Astrocyte of the hippocampus (primary cell): Measurements from ENCODE around the gene UBXN10.

Experiments used
- DNase-seq: peaks from one replicate; pipeline ENCODE4 v3.0.0; 2011; ENCODE audit warnings: low read depth, low spot score

Gene UBXN10

DNA sequence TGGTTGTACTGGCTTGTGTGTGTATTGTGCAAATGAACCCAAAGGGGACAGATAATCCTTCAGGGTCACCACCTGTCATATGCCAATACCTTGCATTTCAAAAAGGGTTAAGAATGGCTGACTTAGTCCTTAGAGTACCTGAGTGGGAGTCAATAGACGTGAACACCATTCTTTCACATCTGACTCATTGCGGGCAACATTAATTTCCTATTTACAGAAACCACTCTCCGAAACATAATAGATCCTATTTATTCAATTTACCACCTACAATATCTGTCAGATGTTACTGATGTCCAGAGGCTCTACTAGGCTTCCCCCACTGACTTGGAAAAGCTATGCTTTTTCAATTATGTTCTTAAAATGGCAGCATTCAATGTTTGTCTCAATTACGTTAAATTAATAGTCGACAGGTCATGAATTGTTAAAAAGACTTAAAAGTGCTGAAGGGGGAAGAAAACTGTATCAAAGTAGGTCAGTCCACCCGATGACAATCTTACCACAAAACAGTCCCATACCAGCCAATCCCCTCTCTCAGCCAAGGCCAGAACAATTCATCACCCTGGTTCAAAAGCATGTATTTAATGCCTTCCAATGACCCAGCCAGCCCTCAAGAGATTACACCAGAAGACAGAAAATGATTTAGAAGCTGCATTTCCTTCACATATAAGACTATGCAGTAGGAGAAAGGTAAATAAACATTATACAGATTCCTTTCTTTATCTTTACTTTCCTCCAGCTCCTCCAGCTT lies 49.1 kb downstream of the UBXN10 start:
- no peak for DNase-seq

DNA sequence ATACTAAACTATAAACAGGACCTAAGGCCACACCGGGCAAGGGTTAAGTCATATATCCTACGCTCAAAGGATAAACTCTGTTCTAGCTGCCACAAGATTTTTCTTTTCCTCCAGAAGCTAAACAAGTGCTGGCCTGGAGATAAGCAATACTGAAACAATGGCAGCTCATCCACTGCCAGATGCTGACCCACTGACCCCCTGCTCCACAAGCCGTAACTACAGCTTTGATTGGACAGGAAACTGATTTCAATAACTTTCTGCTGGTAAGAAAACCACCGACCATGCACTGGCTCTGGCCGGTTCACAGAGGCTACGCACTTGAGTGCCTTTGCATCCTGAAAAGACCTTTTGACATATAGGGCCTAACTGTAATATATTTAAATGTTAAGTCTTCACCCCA lies 51.8 kb downstream of the UBXN10 start:
- DNase-seq: no peak

DNA sequence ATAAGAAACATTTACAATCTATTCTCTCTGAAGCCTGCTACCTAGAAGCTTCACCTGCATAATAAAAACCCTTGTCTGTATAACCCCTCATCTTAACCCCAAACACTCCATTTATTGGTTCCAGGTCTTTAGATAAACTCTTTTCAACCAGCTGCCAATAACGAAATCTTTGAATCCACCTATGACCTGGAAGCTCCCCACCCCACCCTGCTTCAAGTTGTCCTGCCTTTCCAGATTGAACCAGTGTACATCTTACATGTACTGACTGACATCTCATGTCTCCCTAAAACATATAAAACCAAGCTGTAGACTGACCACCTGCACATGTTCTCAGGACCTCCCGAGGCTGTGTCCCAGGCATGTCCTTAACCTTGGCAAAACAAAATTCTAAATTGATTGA lies 54.1 kb downstream of the UBXN10 start:
- DNase-seq: no peak

DNA sequence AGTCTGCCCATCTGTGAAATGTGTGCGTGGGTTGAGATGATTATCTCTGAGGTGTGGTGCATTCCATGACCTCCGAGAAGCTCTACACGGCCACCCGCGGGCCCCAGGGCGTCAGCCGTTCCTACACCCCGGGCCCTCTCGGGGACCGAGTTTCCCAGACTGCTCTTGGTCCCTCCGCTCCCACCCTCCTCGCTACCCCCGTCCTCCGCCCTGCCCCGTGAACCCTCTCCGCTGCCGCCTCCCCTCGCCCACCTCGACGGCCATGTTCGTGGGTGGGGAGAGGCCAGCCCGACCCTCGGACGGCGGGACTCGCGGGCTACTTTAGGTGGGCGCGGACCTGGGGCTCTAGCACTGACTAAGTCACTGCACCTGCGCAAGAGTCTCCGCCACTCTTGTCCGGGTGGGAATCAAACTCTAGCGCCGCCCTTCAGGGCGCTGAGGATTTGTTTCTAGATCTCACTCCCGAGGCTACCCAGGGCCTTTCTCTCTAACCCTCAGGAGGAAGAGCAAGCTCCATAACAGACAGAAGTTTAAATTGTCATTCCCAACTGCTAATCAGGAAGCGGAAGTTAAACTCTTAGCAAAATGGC lies 57.1 kb downstream of the UBXN10 start:
- no peak for DNase-seq
